Osteocyte (in vitro differentiated cells): ENCODE measurements around the gene NR1H2. TPM values are rescaled to one million over a fixed set of nuclear protein-coding genes. Genes with fewer than 3 reads are reported as not detected.

ENCODE experiments used
- DNase-seq: peaks from one replicate; pipeline ENCODE4 v3.0.0; 2021; ENCODE audit warnings: mixed read lengths; ENCODE audit not compliant: unreplicated experiment; ENCODE audit errors: extremely low spot score
- H3K27ac Mint-ChIP-seq: one replicate; pipeline ENCODE4 v1.8.0; 2021; ENCODE audit warnings: mild to moderate bottlenecking, mixed read lengths; ENCODE audit not compliant: unreplicated experiment
- H3K27me3 Mint-ChIP-seq: one replicate; pipeline ENCODE4 v1.8.0; 2021; ENCODE audit warnings: mixed read lengths; ENCODE audit not compliant: unreplicated experiment
- H3K36me3 Mint-ChIP-seq: one replicate; pipeline ENCODE4 v1.8.0; 2021; ENCODE audit warnings: mixed read lengths; ENCODE audit not compliant: unreplicated experiment
- H3K4me1 Mint-ChIP-seq: one replicate; pipeline ENCODE4 v1.8.0; 2021; ENCODE audit warnings: mixed read lengths; ENCODE audit not compliant: unreplicated experiment
- H3K4me3 Mint-ChIP-seq: one replicate; pipeline ENCODE4 v1.8.0; 2021; ENCODE audit warnings: mild to moderate bottlenecking, moderate library complexity, mixed read lengths; ENCODE audit not compliant: unreplicated experiment
- H3K9me3 Mint-ChIP-seq: one replicate; pipeline ENCODE4 v1.8.0; 2021; ENCODE audit warnings: mixed read lengths; ENCODE audit not compliant: unreplicated experiment
- CTCF ChIP-seq: fragments of 200-600 bp; sonication (generic); IDR thresholded peaks from 2 replicates; pipeline ENCODE4 v1.5.0; 2021; ENCODE audit warnings: antibody characterized with exemption, mild to moderate bottlenecking, moderate library complexity
- total RNA-seq: library from RNA; stranded (reverse); gene quantifications from 2 replicates; pipeline ENCODE4 v1.2.1, GENCODE V29; 2021

The NR1H2 gene
- total RNA-seq, 1 donor from 2014 or later = 64.5 TPM

GRCh38 chr19:50358483-50359327 is 17.6 kb upstream of the NR1H2 start:
- no peaks in the 10 kb centered on the region for H3K36me3 Mint-ChIP-seq
- no peaks in the 10 kb centered on the region for H3K27me3 Mint-ChIP-seq
- H3K4me1 Mint-ChIP-seq = no peaks in the 10 kb centered on the region
- H3K27ac Mint-ChIP-seq = no peak overlapping the region
- DNase-seq = no peak
- TF ChIP-seq CTCF = no peak
- no peak overlapping the region for H3K4me3 Mint-ChIP-seq
- no peaks in the 10 kb centered on the region for H3K9me3 Mint-ChIP-seq

DNA sequence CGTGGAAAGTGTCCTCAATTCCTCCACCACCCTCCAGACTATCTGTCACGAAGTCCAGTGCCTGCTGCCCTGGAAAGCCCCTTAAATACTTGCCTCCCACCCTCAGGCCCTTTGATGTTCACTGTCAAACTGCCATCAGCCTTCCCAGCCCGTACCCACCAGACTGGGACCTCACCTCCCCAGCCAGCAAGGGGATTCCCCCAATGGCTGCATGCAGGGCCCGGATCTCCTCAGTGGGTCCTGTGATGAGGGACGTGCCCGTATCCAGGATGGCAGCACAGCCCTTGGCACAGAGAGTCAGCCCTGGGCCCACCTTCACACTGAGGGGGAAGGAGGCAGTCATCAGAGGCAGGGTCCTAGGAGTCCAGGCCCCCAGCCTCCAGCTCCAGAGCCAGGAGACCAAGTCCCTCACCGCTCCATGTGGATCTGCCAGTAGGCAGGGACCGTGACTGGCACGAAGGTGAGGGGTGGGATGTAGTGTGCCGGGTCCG is 16.9 kb upstream of the NR1H2 start:
- Mint-ChIP-seq H3K27ac (no peak overlapping the region), H3K9me3 (no peaks in the 10 kb centered on the region), H3K27me3 (no peaks in the 10 kb centered on the region), H3K36me3 (no peaks in the 10 kb centered on the region), H3K4me3 (no peak overlapping the region), H3K4me1 (no peaks in the 10 kb centered on the region)
- DNase-seq = no peak
- no peak for TF ChIP-seq CTCF

DNA sequence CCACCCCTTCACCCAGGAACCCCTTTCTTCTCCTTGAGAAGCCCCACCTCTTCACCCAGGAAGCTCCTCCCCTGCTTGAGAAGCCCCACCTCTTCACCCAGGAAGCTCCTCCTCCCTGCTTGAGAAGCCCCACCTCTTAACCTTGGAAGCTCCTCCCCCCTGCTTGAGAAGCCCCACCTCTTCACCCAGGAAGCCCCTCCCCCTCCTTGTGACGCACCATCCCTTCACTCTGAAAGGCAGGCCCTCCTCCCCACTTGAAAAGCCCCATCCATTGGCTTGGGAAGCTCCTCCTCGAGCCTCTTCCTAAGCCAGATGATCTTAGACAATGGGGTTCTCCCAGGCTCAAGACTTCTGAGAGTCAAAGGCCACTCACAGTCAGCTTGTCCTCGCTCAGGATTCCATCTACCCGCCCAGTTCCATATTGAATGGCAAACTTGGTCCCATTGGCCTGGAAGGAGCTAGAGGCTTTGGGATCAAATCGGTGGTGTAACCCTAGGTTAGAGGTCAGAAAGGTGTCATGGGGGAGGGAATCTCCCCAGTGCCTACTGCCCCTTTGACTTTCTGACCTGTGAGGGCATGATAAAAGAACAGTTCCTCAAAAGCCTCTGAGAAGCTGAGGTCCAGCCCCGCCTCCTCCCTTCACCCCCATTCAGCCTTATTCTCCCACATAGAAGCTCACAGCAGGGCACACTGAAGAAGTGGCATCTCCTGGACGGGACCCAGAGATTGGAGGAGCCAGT is 14.8 kb upstream of the NR1H2 start:
- no peak overlapping the region for H3K27ac Mint-ChIP-seq
- DNase-seq = no peak
- H3K36me3 Mint-ChIP-seq = no peaks in the 10 kb centered on the region
- H3K4me1 Mint-ChIP-seq = no peaks in the 10 kb centered on the region
- H3K4me3 Mint-ChIP-seq = no peak overlapping the region
- TF ChIP-seq CTCF = no peak
- H3K27me3 Mint-ChIP-seq = no peaks in the 10 kb centered on the region
- H3K9me3 Mint-ChIP-seq = no peaks in the 10 kb centered on the region

DNA sequence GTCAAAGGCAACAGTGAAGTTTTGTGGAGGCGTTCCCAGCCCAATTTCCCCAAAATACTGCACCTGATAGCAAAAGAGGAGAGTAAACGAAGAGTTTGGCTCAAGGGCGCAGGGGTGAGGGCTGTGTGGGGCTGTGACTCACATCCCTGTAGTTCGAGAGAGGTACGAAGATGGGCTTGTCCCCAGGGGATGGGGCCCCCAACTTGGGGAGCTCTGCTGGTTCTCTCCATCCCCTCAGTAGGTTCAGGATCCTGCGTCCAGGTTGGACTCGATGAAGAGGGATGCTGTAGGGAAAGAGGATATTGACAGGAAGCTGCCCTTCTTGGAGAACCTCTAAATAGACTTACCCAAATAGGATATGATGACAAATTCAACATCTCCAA is 14.2 kb upstream of the NR1H2 start:
- no peaks in the 10 kb centered on the region for H3K4me1 Mint-ChIP-seq
- no peak overlapping the region for H3K4me3 Mint-ChIP-seq
- no peaks in the 10 kb centered on the region for H3K27me3 Mint-ChIP-seq
- H3K9me3 Mint-ChIP-seq = no peaks in the 10 kb centered on the region
- DNase-seq = no peak
- no peak overlapping the region for H3K27ac Mint-ChIP-seq
- TF ChIP-seq CTCF = no peak
- no peaks in the 10 kb centered on the region for H3K36me3 Mint-ChIP-seq
